ENCODE results near the gene ATG2A. TPM values are rescaled to one million over a fixed set of nuclear protein-coding genes. Genes with fewer than 3 reads are reported as not detected.

Gene ATG2A
- total and polyA plus RNA-seq, 2 donors (not counting 3 experiments of a cell fraction or from before 2014, with no cell fraction given), result 13.4 to 24.3 TPM

GRCh38 chr11:64892838-64893193 lies 24.2 kb downstream of the ATG2A start:
- DNase-seq (ENCODE audit: low read depth, low spot score), result no peak
- no peak overlapping the region for H3K27ac ChIP-seq (ENCODE audit: insufficient read depth, low read depth, low read length)
- peaks cover 0 to 9% of the 10 kb centered on the region in 2 experiments for H3K36me3 ChIP-seq (ENCODE audit: control insufficient read depth in 2 of 2, extremely low read depth in 1 of 2, insufficient read depth in 2 of 2, low read length in 2 of 2)
- ChIA-PET CTCF (interaction anchor here (0.9 to 9.4 kb wide), 4 partner anchors 16 to 45 kb away, joined by 3 to 168 read pairs (median 6); partner anchors contain the start of gene CDC42BPG), POLR2A (no interaction called here)
- H3K4me1 ChIP-seq (ENCODE audit: control insufficient read depth, extremely low read depth, insufficient read depth, low read length), result peaks cover 3% of the 10 kb centered on the region
- dilution Hi-C loops (cut with MboI; ENCODE audit: extremely low pct_ligation_motif_present, low sequenced_read_pairs) (loop anchor here (10.0 kb wide), 1 partner anchor 48 kb away; the partner anchor contains the start of gene CDC42BPG), intact Hi-C loops (cut with micrococcal nuclease) (no loop called here)
- no peaks in the 10 kb centered on the region for H3K9me3 ChIP-seq (replicated peaks; ENCODE audit: control insufficient read depth, insufficient read depth, low read length)
- no peak for FAIRE-seq
- H3K79me2 ChIP-seq (ENCODE audit: control insufficient read depth, insufficient read depth, low read length), result no peaks in the 10 kb centered on the region
- H2AFZ ChIP-seq (ENCODE audit: low read depth, low read length), result no peak overlapping the region
- TF ChIP-seq MYC (IDR thresholded peaks at IDR 0.05; ENCODE audit: low read depth, low read length) (no peak), FOS (IDR thresholded peaks at IDR 0.05; ENCODE audit: borderline replicate concordance, insufficient read depth, low read length) (no peak)
- H3K9me1 ChIP-seq (replicated peaks; ENCODE audit: control insufficient read depth, extremely low read depth, insufficient read depth, low read length), result no peaks in the 10 kb centered on the region
- no peak overlapping the region for H3K9ac ChIP-seq (replicated peaks; ENCODE audit: extremely low read depth, insufficient read depth, low read length)
- H3K4me3 ChIP-seq (replicated peaks in 1 of 3; ENCODE audit: insufficient read depth in 1 of 3, low read depth in 1 of 3, low read length in 3 of 3), result no peak overlapping the region
- BruUV-seq (replicated peaks), result no TSS peak
- H3K4me2 ChIP-seq (ENCODE audit: insufficient read depth, low read length), result no peak overlapping the region
- no peaks in the 10 kb centered on the region for H4K20me1 ChIP-seq (replicated peaks; ENCODE audit: control insufficient read depth, extremely low read depth, insufficient read depth, low read length)
- no peaks in the 10 kb centered on the region for H3K27me3 ChIP-seq (ENCODE audit: control insufficient read depth in 2 of 2, insufficient read depth in 2 of 2, low read length in 2 of 2)

- dilution Hi-C loops (cut with MboI; ENCODE audit: extremely low pct_ligation_motif_present, low sequenced_read_pairs), result loop anchor here (10.0 kb wide), 1 partner anchor 48 kb away; the partner anchor contains the start of gene CDC42BPG
- Histone ChIP-seq H3K36me3 (ENCODE audit: control insufficient read depth in 2 of 2, extremely low read depth in 1 of 2, insufficient read depth in 2 of 2, low read length in 2 of 2) (peaks cover 0 to 8% of the 10 kb centered on the region in 2 experiments), H3K9ac (replicated peaks; ENCODE audit: extremely low read depth, insufficient read depth, low read length) (no peak overlapping the region), H2AFZ (ENCODE audit: low read depth, low read length) (no peak overlapping the region), H3K79me2 (ENCODE audit: control insufficient read depth, insufficient read depth, low read length) (no peaks in the 10 kb centered on the region), H3K4me2 (ENCODE audit: insufficient read depth, low read length) (no peak overlapping the region), H3K9me1 (replicated peaks; ENCODE audit: control insufficient read depth, extremely low read depth, insufficient read depth, low read length) (no peaks in the 10 kb centered on the region), H3K4me3 (replicated peaks in 1 of 3; ENCODE audit: insufficient read depth in 1 of 3, low read depth in 1 of 3, low read length in 3 of 3) (no peak overlapping the region), H3K27ac (ENCODE audit: insufficient read depth, low read depth, low read length) (no peak overlapping the region), H4K20me1 (replicated peaks; ENCODE audit: control insufficient read depth, extremely low read depth, insufficient read depth, low read length) (no peaks in the 10 kb centered on the region), H3K27me3 (ENCODE audit: control insufficient read depth in 2 of 2, insufficient read depth in 2 of 2, low read length in 2 of 2) (no peaks in the 10 kb centered on the region), H3K4me1 (ENCODE audit: control insufficient read depth, extremely low read depth, insufficient read depth, low read length) (peaks cover 3% of the 10 kb centered on the region), H3K9me3 (replicated peaks; ENCODE audit: control insufficient read depth, insufficient read depth, low read length) (no peaks in the 10 kb centered on the region)
- DNase-seq (ENCODE audit: low read depth, low spot score), result no peak
- TF ChIP-seq GATA2 (IDR thresholded peaks at IDR 0.05; ENCODE audit: insufficient read depth, insufficient read length, low read depth, low read length) (no peak), FOS (IDR thresholded peaks at IDR 0.05; ENCODE audit: borderline replicate concordance, insufficient read depth, low read length) (no peak), EZH2 (IDR thresholded peaks at IDR 0.05; ENCODE audit: borderline replicate concordance, low read depth, low read length, severe bottlenecking) (no peak), MYC (IDR thresholded peaks at IDR 0.05; ENCODE audit: low read depth, low read length) (no peak), POLR2A (IDR thresholded peaks at IDR 0.05; ENCODE audit: low read depth, low read length) (no peak), POLR2AphosphoS5 (IDR thresholded peaks at IDR 0.05; ENCODE audit: insufficient read depth, low read depth, low read length) (no peak), MAX (IDR thresholded peaks at IDR 0.05; ENCODE audit: insufficient read depth, insufficient read length) (no peak), JUN (IDR thresholded peaks at IDR 0.05; ENCODE audit: borderline replicate concordance, insufficient read depth, insufficient read length, low read depth) (no peak), CTCF (IDR thresholded peaks at IDR 0.05; ENCODE audit: extremely low read depth in 1 of 2, insufficient read depth in 1 of 2, low read depth in 1 of 2, low read length in 2 of 2) (no peak)
- FAIRE-seq, result no peak
- ChIA-PET POLR2A (no interaction called here), CTCF (interaction anchor here (0.9 to 9.4 kb wide), 5 partner anchors 16 to 45 kb away, joined by 3 to 168 read pairs (median 5); partner anchors contain the start of gene CDC42BPG)
- no TSS peak for BruUV-seq (replicated peaks)
- intact Hi-C loops (cut with micrococcal nuclease), result no loop called here
Measured at GRCh38 chr11:64892411-64892831, 24.6 kb downstream of the ATG2A start.
